Measurements from ENCODE around the gene ANKRD1.

GRCh38 chr10:90887555-90887954 is 33.3 kb downstream of the ANKRD1 start:
- TF ChIP-seq, protein P1, sequence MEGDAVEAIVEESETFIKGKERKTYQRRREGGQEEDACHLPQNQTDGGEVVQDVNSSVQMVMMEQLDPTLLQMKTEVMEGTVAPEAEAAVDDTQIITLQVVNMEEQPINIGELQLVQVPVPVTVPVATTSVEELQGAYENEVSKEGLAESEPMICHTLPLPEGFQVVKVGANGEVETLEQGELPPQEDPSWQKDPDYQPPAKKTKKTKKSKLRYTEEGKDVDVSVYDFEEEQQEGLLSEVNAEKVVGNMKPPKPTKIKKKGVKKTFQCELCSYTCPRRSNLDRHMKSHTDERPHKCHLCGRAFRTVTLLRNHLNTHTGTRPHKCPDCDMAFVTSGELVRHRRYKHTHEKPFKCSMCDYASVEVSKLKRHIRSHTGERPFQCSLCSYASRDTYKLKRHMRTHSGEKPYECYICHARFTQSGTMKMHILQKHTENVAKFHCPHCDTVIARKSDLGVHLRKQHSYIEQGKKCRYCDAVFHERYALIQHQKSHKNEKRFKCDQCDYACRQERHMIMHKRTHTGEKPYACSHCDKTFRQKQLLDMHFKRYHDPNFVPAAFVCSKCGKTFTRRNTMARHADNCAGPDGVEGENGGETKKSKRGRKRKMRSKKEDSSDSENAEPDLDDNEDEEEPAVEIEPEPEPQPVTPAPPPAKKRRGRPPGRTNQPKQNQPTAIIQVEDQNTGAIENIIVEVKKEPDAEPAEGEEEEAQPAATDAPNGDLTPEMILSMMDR (IDR thresholded peaks at IDR 0.05): no peak
- no peak for TF ChIP-seq POLR2A (IDR thresholded peaks at IDR 0.05)

Measured in Peyer's patch (tissue), 4 donors.